ENCODE results near the gene DYNLT3. TPM values are rescaled to one million over a fixed set of nuclear protein-coding genes. Genes with fewer than 3 reads are reported as not detected.

The DYNLT3 gene
- total RNA-seq, 6 experiments from 2014 or later, result 13.1 to 24.4 (median 17.7) TPM

DNA sequence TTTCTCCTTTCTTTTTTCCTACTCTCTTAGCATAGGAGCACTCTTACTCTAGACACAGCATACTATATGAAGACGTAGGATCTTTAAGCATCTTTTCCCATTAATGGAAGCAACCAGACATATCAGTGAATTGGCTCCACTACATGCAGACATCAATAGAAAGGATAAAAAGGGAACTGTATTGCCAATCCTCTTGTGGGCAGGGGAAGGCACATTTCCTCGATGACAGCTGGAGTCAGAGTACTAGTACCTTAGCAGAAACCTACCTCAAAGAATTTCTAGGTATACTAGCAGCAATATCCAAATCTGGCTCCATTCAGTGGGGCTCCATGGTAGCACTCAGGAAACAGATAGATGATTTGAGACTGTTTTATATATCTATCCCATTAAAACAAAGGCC, 47.4 kb downstream of the DYNLT3 start:
- Histone ChIP-seq H3K9me3 (no peaks in the 10 kb centered on the region), H3K27me3 (no peaks in the 10 kb centered on the region), H3K4me1 (no peaks in the 10 kb centered on the region), H3K36me3 (no peaks in the 10 kb centered on the region), H3K27ac (no peak overlapping the region), H3K4me3 (no peak overlapping the region)
- WGBS (ENCODE audit: insufficient coverage, low coverage, low lambda C conversion rate, missing lambda C conversion rate), result 50% methylated on average over 2 of the region's 2 CpGs
- TF ChIP-seq, protein P1, sequence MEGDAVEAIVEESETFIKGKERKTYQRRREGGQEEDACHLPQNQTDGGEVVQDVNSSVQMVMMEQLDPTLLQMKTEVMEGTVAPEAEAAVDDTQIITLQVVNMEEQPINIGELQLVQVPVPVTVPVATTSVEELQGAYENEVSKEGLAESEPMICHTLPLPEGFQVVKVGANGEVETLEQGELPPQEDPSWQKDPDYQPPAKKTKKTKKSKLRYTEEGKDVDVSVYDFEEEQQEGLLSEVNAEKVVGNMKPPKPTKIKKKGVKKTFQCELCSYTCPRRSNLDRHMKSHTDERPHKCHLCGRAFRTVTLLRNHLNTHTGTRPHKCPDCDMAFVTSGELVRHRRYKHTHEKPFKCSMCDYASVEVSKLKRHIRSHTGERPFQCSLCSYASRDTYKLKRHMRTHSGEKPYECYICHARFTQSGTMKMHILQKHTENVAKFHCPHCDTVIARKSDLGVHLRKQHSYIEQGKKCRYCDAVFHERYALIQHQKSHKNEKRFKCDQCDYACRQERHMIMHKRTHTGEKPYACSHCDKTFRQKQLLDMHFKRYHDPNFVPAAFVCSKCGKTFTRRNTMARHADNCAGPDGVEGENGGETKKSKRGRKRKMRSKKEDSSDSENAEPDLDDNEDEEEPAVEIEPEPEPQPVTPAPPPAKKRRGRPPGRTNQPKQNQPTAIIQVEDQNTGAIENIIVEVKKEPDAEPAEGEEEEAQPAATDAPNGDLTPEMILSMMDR (IDR thresholded peaks at IDR 0.05), result no peak
- no peak for TF ChIP-seq POLR2A (IDR thresholded peaks at IDR 0.05)
- ATAC-seq, result no peak
- intact Hi-C loops (cut with DNase I), result no loop called here
- no peak for DNase-seq

DNA sequence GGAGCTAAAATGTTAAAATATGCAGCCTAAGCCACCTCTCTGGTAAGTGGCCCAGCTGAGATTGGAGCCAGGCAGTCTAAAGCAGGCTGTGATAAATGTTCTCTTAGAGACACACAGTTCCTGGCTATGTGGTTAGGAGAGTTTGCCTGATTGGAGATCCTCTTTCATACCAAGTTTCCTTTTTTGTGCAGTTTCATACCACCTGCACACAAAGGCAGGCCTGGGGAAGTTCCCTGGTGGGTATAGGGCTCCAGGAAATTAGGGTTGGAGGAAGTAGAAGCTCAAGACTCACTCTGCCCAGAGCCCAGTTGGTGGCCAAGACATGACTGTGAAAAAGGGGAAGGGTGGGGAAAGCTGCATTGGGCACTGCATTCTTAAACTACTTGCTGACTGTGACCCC, 50.6 kb downstream of the DYNLT3 start:
- DNase-seq (peak in 2 of 3 donors; percentile 18 to 54), ATAC-seq (peak; percentile 35 to 73 (median 60))
- H3K27me3 ChIP-seq, result no peaks in the 10 kb centered on the region
- no peaks in the 10 kb centered on the region for H3K9me3 ChIP-seq
- TF ChIP-seq, protein P1 (IDR thresholded peaks at IDR 0.05), result no peak
- no peak for TF ChIP-seq POLR2A (IDR thresholded peaks at IDR 0.05)
- H3K36me3 ChIP-seq, result no peaks in the 10 kb centered on the region
- intact Hi-C loops (cut with DNase I), result no loop called here
- no peak overlapping the region for H3K4me3 ChIP-seq
- H3K27ac ChIP-seq, result no peak overlapping the region
- H3K4me1 ChIP-seq, result no peaks in the 10 kb centered on the region

DNA sequence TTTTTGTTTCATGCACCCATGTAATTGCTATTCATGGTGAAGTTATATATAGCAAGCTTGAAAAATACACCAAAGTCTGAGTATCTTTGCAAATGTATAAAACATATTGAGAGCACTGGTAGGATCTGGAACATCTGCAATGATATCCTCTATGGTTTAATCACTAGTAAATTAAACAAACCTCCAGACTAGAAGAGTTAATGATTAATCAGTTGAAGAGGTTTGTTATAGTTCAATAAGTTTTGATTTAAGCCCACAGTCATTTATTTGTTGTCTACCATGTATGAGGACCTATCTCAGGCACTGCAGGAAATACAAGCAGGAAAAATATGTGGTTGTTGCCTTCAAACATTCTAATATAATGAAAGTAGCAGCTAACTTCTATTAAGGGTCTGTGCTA, 51.1 kb downstream of the DYNLT3 start:
- Histone ChIP-seq H3K9me3 (no peaks in the 10 kb centered on the region), H3K36me3 (no peaks in the 10 kb centered on the region), H3K4me1 (no peaks in the 10 kb centered on the region), H3K27me3 (no peaks in the 10 kb centered on the region), H3K27ac (no peak overlapping the region), H3K4me3 (no peak overlapping the region)
- DNase-seq (no peak), ATAC-seq (peak in 2 of 4 donors; percentile 40 to 80)
- TF ChIP-seq, protein P1 (IDR thresholded peaks at IDR 0.05), result no peak
- no peak for TF ChIP-seq POLR2A (IDR thresholded peaks at IDR 0.05)
- intact Hi-C loops (cut with DNase I), result no loop called here

Small RNA genes within 50 kb of the gene (small RNA-seq; reads per million reads assigned to genes)
- gene RNU6-49P, result 0 reads per million in 2 experiments

Other genes starting within 250 kb of the DYNLT3 start
- gene XK, start 161.8 kb downstream of the DYNLT3 start, total RNA-seq, result 1 to 10 TPM in 5 of 6 experiments, under 1 TPM in 1; 0.56 to 4.5 (median 1.6) TPM
- 10 to 100 TPM in 3 of 6 experiments, 1 to 10 TPM in 3; 5.7 to 39.4 (median 10.0) TPM for gene CYBB, start 67.5 kb downstream of the DYNLT3 start, total RNA-seq
- 1 to 10 TPM; 1.1 to 2.9 (median 2.4) TPM for gene SYTL5, start 159.0 kb upstream of the DYNLT3 start, total RNA-seq

Data from right lobe of liver (tissue), 6 donors.